COLO668 (cell line): ENCODE data around the gene CNP.
"Not testable (repeated sequence)": the region's sequence is repeated elsewhere in the genome, so short reads cannot be mapped to it uniquely, and the experiment has no call there.

Source experiments
- DNase-seq: peaks from one replicate; lab custom pipeline; 2025; ENCODE audit not compliant: unreplicated experiment; lab: John Stamatoyannopoulos, UW

Gene CNP

GRCh38 chr17:41966463-41967140 is at the start of gene CNP:
Gene CNP (plus strand): TSS chr17:41966795. CDS start chr17:41966885, 90 bp downstream.
- DNase-seq = peak; percentile 93

GRCh38 chr17:41917192-41917591 is 49.4 kb upstream of the CNP start:
- no peak for DNase-seq

GRCh38 chr17:41917679-41918313 is 48.8 kb upstream of the CNP start:
- peak; percentile 55 for DNase-seq

- DNase-seq = peak; percentile 95
Measured at GRCh38 chr17:41918314-41919164, 48.1 kb upstream of the CNP start, which contains the start of gene ACLY. Gene ACLY (minus strand): TSS chr17:41918951. CDS start chr17:41913873, 5,078 bp downstream.

- peak; percentile 30 for DNase-seq
Measured at GRCh38 chr17:41919165-41919817, 47.3 kb upstream of the CNP start.

GRCh38 chr17:41919840-41920579 is 46.6 kb upstream of the CNP start:
- DNase-seq = no peak

- no peak for DNase-seq
Measured at GRCh38 chr17:41920580-41920955, 46.0 kb upstream of the CNP start.

- DNase-seq = no peak
Measured at GRCh38 chr17:41925991-41926590, 40.5 kb upstream of the CNP start.

GRCh38 chr17:41928693-41929251 is 37.8 kb upstream of the CNP start:
- no peak for DNase-seq

- DNase-seq = peak; percentile 91
Measured at GRCh38 chr17:41930009-41930832, 36.4 kb upstream of the CNP start, which contains the start of gene ODAD4. Gene ODAD4 (plus strand): TSS chr17:41930617. CDS start chr17:41930724, 107 bp downstream.

GRCh38 chr17:41930833-41931156 is 35.8 kb upstream of the CNP start:
- not testable (repeated sequence) for DNase-seq

GRCh38 chr17:41931715-41932114 is 34.9 kb upstream of the CNP start:
- DNase-seq = not testable (repeated sequence)

GRCh38 chr17:41932816-41933389 is 33.7 kb upstream of the CNP start:
- DNase-seq = no peak

GRCh38 chr17:41935641-41936040 is 31.0 kb upstream of the CNP start:
- DNase-seq = no peak

- DNase-seq = no peak
Measured at GRCh38 chr17:41937970-41938954, 28.3 kb upstream of the CNP start.

GRCh38 chr17:41939044-41939692 is 27.4 kb upstream of the CNP start:
- no peak for DNase-seq

- DNase-seq = no peak
Measured at GRCh38 chr17:41939693-41940090, 26.9 kb upstream of the CNP start.
